Endodermal cell (in vitro differentiated cells): Measurements from ENCODE around the gene AIRE. TPM values are rescaled to one million over a fixed set of nuclear protein-coding genes. Genes with fewer than 3 reads are reported as not detected.

ENCODE experiments used
- DNase-seq: peaks from one replicate; pipeline ENCODE4 v3.0.0-alpha.2; 2017
- H3K27ac ChIP-seq: 2 replicates; pipeline ENCODE4 v1.5.1; 2013; ENCODE audit warnings: mild to moderate bottlenecking, low read depth, low read length, moderate library complexity
- H3K27me3 ChIP-seq: 2 replicates; pipeline ENCODE4 v1.6.1; 2013; ENCODE audit warnings: mild to moderate bottlenecking, low read length, moderate library complexity; ENCODE audit not compliant: insufficient read depth, control insufficient read depth, poor library complexity, severe bottlenecking
- H3K36me3 ChIP-seq: 2 replicates; pipeline ENCODE4 v1.7.0; 2013; ENCODE audit warnings: mild to moderate bottlenecking, low read length, moderate library complexity; ENCODE audit not compliant: control insufficient read depth, insufficient read depth
- H3K4me1 ChIP-seq: one replicate; pipeline ENCODE4 v1.7.0; 2013; ENCODE audit warnings: low read length; ENCODE audit not compliant: control insufficient read depth, insufficient read depth
- H3K4me3 ChIP-seq: 2 replicates; pipeline ENCODE4 v1.5.1; 2013; ENCODE audit warnings: mild to moderate bottlenecking, low read length, moderate library complexity
- H3K9ac ChIP-seq: 2 replicates; pipeline ENCODE4 v1.6.1; 2013; ENCODE audit warnings: mild to moderate bottlenecking, low read length, moderate library complexity; ENCODE audit not compliant: poor library complexity, severe bottlenecking; ENCODE audit errors: extremely low read depth
- H3K9me3 ChIP-seq: 2 replicates; pipeline ENCODE4 v1.6.1; 2013; ENCODE audit warnings: mild to moderate bottlenecking, low read length, moderate library complexity; ENCODE audit not compliant: control insufficient read depth
- H3K27ac Mint-ChIP-seq: 2 replicates; pipeline ENCODE4 v1.8.0; 2020; ENCODE audit warnings: mixed read lengths
- H3K27me3 Mint-ChIP-seq: 2 replicates; pipeline ENCODE4 v1.8.0; 2021; ENCODE audit warnings: mild to moderate bottlenecking, mixed read lengths; ENCODE audit not compliant: insufficient read depth
- H3K36me3 Mint-ChIP-seq: 2 replicates; pipeline ENCODE4 v1.8.0; 2020; ENCODE audit warnings: low read depth, mixed read lengths
- H3K4me1 Mint-ChIP-seq: 2 replicates; pipeline ENCODE4 v1.8.0; 2020; ENCODE audit warnings: mixed read lengths
- H3K4me3 Mint-ChIP-seq: 2 replicates; pipeline ENCODE4 v1.8.0; 2020; ENCODE audit warnings: mild to moderate bottlenecking, moderate library complexity, mixed read lengths
- H3K9me3 Mint-ChIP-seq: 2 replicates; pipeline ENCODE4 v1.8.0; 2020; ENCODE audit warnings: mild to moderate bottlenecking, mixed read lengths
- CTCF ChIP-seq: fragments of 200-600 bp; sonication (generic); conservative IDR thresholded peaks from 2 replicates; pipeline ENCODE4 v1.5.0; 2021; ENCODE audit warnings: antibody characterized with exemption, mild to moderate bottlenecking
- WGBS, 2 experiments: methylation state at CpG; one replicate each; pipeline versions ENCODE4 v1.1.5 to v1.1.7; 2013; ENCODE audit warnings: missing lambda C conversion rate in 2 of 2, mixed read lengths in 1 of 2; ENCODE audit not compliant: insufficient coverage in 1 of 2, insufficient read length in 1 of 2; 5-methylcytosine and 5-hydroxymethylcytosine counted together
- total RNA-seq, 2 donors: library from RNA; stranded (reverse); fragmentation: NEBNext Ultra II Directional in 1 of 2; extraction: Animal tissue kit (Norgen Biotek cat#: 25700) in 1 of 2; gene quantifications; 2 replicates in 1 of 2; 3 replicates in 1 of 2; pipeline ENCODE4 v1.2.1, GENCODE V29; 2021

The AIRE gene
- total RNA-seq, 2 donors from 2014 or later, result 1.2 to 2.7 TPM

GRCh38 chr21:44329086-44329889 lies 43.6 kb downstream of the AIRE start:
- no peaks in the 10 kb centered on the region for H3K9me3 Mint-ChIP-seq
- no peak for TF ChIP-seq CTCF

GRCh38 chr21:44329971-44330681 lies 44.5 kb downstream of the AIRE start:
- Mint-ChIP-seq H3K27me3 (no peaks in the 10 kb centered on the region), H3K27ac (peak overlapping the region; percentile 66), H3K36me3 (peaks cover 4% of the 10 kb centered on the region), H3K4me3 (no peak overlapping the region), H3K9me3 (no peaks in the 10 kb centered on the region), H3K4me1 (no peaks in the 10 kb centered on the region)
- TF ChIP-seq CTCF, result no peak
- H3K4me3 ChIP-seq, result no peak overlapping the region
- 92 to 97% methylated on average over 26 to 44 of the region's 44 CpGs for WGBS, 2 experiments
- no peak overlapping the region for H3K9ac ChIP-seq
- H3K9me3 ChIP-seq, result no peaks in the 10 kb centered on the region
- no peak for DNase-seq
- peak overlapping the region; percentile 3 for H3K27ac ChIP-seq
- no peaks in the 10 kb centered on the region for H3K36me3 ChIP-seq
- H3K4me1 ChIP-seq, result no peaks in the 10 kb centered on the region
- no peaks in the 10 kb centered on the region for H3K27me3 ChIP-seq

More at GRCh38 chr21:44329086-44329889, 43.6 kb downstream of the AIRE start:
- DNase-seq, result no peak
- no peaks in the 10 kb centered on the region for H3K27me3 ChIP-seq
- Mint-ChIP-seq H3K4me3 (no peak overlapping the region), H3K27ac (peak overlapping the region; percentile 66), H3K36me3 (peaks cover 4% of the 10 kb centered on the region), H3K27me3 (no peaks in the 10 kb centered on the region), H3K4me1 (no peaks in the 10 kb centered on the region)
- no peak overlapping the region for H3K4me3 ChIP-seq
- no peaks in the 10 kb centered on the region for H3K4me1 ChIP-seq
- peaks cover 5% of the 10 kb centered on the region for H3K36me3 ChIP-seq
- WGBS, 2 experiments, result 93 to 95% methylated on average over 18 to 26 of the region's 26 CpGs
- H3K9ac ChIP-seq, result no peak overlapping the region
- H3K9me3 ChIP-seq, result no peaks in the 10 kb centered on the region
- peak overlapping the region; percentile 3 for H3K27ac ChIP-seq

GRCh38 chr21:44330698-44331097 lies 45.0 kb downstream of the AIRE start:
- 91 to 94% methylated on average over 12 to 18 of the region's 18 CpGs for WGBS, 2 experiments
- H3K4me3 Mint-ChIP-seq, result no peak overlapping the region

More at GRCh38 chr21:44330698-44331097, 45.0 kb downstream of the AIRE start:
- DNase-seq, result no peak
- H3K27me3 ChIP-seq, result no peaks in the 10 kb centered on the region
- H3K27ac ChIP-seq, result no peak overlapping the region
- Mint-ChIP-seq H3K27me3 (no peaks in the 10 kb centered on the region), H3K4me1 (no peaks in the 10 kb centered on the region), H3K36me3 (peaks cover 4% of the 10 kb centered on the region), H3K27ac (no peak overlapping the region), H3K9me3 (no peaks in the 10 kb centered on the region)
- no peak for TF ChIP-seq CTCF
- H3K36me3 ChIP-seq, result no peaks in the 10 kb centered on the region
- no peak overlapping the region for H3K4me3 ChIP-seq
- H3K9ac ChIP-seq, result no peak overlapping the region
- no peaks in the 10 kb centered on the region for H3K4me1 ChIP-seq
- H3K9me3 ChIP-seq, result no peaks in the 10 kb centered on the region
